ENCODE results near the gene NES. TPM values are rescaled to one million over a fixed set of nuclear protein-coding genes. Genes with fewer than 3 reads are reported as not detected.

NES gene
- total RNA-seq, 1 donor from 2014 or later: 76.8 TPM

GRCh38 chr1:156703336-156703735, 26.1 kb upstream of the NES start:
- TF ChIP-seq CTCF (IDR thresholded peaks at IDR 0.05; ENCODE audit: insufficient read depth, low read length, poor library complexity, severe bottlenecking): no peak
- no peak overlapping the region for H3K4me3 ChIP-seq (ENCODE audit: low read depth, low read length)
- H3K27me3 ChIP-seq (ENCODE audit: control insufficient read depth, insufficient read depth, low read length): no peaks in the 10 kb centered on the region
- no peak for DNase-seq (ENCODE audit: low read depth)
- H3K36me3 ChIP-seq (ENCODE audit: control insufficient read depth, insufficient read depth, low read length): peaks cover 2% of the 10 kb centered on the region

- Histone ChIP-seq H3K4me3 (ENCODE audit: low read depth, low read length) (no peak overlapping the region), H3K36me3 (ENCODE audit: control insufficient read depth, insufficient read depth, low read length) (peaks cover 2% of the 10 kb centered on the region), H3K27me3 (ENCODE audit: control insufficient read depth, insufficient read depth, low read length) (no peaks in the 10 kb centered on the region)
- TF ChIP-seq CTCF (IDR thresholded peaks at IDR 0.05; ENCODE audit: insufficient read depth, low read length, poor library complexity, severe bottlenecking): no peak
- DNase-seq (ENCODE audit: low read depth): no peak
These were observed 23.7 kb upstream of the NES start for GRCh38 chr1:156700736-156701531.

- Histone ChIP-seq H3K4me3 (ENCODE audit: low read depth, low read length) (no peak overlapping the region), H3K27me3 (ENCODE audit: control insufficient read depth, insufficient read depth, low read length) (no peaks in the 10 kb centered on the region), H3K36me3 (ENCODE audit: control insufficient read depth, insufficient read depth, low read length) (peaks cover 2% of the 10 kb centered on the region)
- no peak for DNase-seq (ENCODE audit: low read depth)
- no peak for TF ChIP-seq CTCF (IDR thresholded peaks at IDR 0.05; ENCODE audit: insufficient read depth, low read length, poor library complexity, severe bottlenecking)
These were observed 21.8 kb upstream of the NES start for GRCh38 chr1:156698995-156699394.

- Histone ChIP-seq H3K4me3 (ENCODE audit: low read depth, low read length) (no peak overlapping the region), H3K36me3 (ENCODE audit: control insufficient read depth, insufficient read depth, low read length) (peaks cover 2% of the 10 kb centered on the region), H3K27me3 (ENCODE audit: control insufficient read depth, insufficient read depth, low read length) (no peaks in the 10 kb centered on the region)
- no peak for DNase-seq (ENCODE audit: low read depth)
- no peak for TF ChIP-seq CTCF (IDR thresholded peaks at IDR 0.05; ENCODE audit: insufficient read depth, low read length, poor library complexity, severe bottlenecking)
These were observed 20.3 kb upstream of the NES start for GRCh38 chr1:156697481-156697880.

- TF ChIP-seq CTCF (IDR thresholded peaks at IDR 0.05; ENCODE audit: insufficient read depth, low read length, poor library complexity, severe bottlenecking): no peak
- Histone ChIP-seq H3K4me3 (ENCODE audit: low read depth, low read length) (no peak overlapping the region), H3K36me3 (ENCODE audit: control insufficient read depth, insufficient read depth, low read length) (peaks cover 2% of the 10 kb centered on the region), H3K27me3 (ENCODE audit: control insufficient read depth, insufficient read depth, low read length) (no peaks in the 10 kb centered on the region)
- no peak for DNase-seq (ENCODE audit: low read depth)
These were observed 19.5 kb upstream of the NES start for GRCh38 chr1:156696755-156697154.

- Histone ChIP-seq H3K36me3 (ENCODE audit: control insufficient read depth, insufficient read depth, low read length) (no peaks in the 10 kb centered on the region), H3K27me3 (ENCODE audit: control insufficient read depth, insufficient read depth, low read length) (no peaks in the 10 kb centered on the region), H3K4me3 (ENCODE audit: low read depth, low read length) (no peak overlapping the region)
- TF ChIP-seq CTCF (IDR thresholded peaks at IDR 0.05; ENCODE audit: insufficient read depth, low read length, poor library complexity, severe bottlenecking): no peak
- DNase-seq (ENCODE audit: low read depth): no peak
These were observed 17.4 kb upstream of the NES start for GRCh38 chr1:156694690-156694962.

All from kidney epithelial cell (primary cell).